Right lobe of liver (tissue), 4 donors: Measurements from ENCODE around the gene PDZRN3.

Experiments
- POLR2A ChIP-seq: fragments of 450-650 bp; IDR thresholded peaks from one replicate; pipeline ENCODE4 v1.6.1; 2017; ENCODE audit warnings: antibody characterized with exemption, mild to moderate bottlenecking
- TF ChIP-seq, protein P1 (sequence below), 4 donors: fragments of 200-600 bp in 3 of 4; fragments of 450-650 bp in 1 of 4; IDR thresholded peaks; one replicate each; pipeline versions ENCODE4 v1.5.1 to v1.8.0; 2016 to 2022; ENCODE audit warnings: antibody characterized with exemption in 4 of 4, mild to moderate bottlenecking in 2 of 4
- donor health status: DM: no; HTN: no; CAD: no.
- donor health status: DM: no; HTN: no; CAD: no.
- donor health status: DM: no; HTN: yes; CAD: no.

DNA sequence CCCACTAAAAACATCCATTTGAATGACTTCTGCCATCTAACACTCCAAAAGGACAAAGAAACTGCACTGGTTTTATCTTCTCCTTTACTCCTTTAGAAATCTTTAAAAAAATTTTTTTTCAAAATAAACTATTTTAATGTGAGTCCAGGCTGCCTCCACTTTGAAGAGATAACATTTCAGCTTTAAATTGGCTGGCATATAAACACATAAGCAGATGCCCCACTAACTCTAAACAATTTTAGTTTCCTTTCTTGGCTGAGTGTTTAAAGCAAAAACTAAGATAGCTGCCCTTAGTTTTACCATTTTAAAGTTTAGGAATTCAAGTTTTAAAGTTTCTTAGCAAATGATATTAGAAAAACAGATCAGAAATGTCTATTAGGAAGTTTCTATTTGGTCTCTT, 39.9 kb downstream of the PDZRN3 start:
- TF ChIP-seq, protein P1, sequence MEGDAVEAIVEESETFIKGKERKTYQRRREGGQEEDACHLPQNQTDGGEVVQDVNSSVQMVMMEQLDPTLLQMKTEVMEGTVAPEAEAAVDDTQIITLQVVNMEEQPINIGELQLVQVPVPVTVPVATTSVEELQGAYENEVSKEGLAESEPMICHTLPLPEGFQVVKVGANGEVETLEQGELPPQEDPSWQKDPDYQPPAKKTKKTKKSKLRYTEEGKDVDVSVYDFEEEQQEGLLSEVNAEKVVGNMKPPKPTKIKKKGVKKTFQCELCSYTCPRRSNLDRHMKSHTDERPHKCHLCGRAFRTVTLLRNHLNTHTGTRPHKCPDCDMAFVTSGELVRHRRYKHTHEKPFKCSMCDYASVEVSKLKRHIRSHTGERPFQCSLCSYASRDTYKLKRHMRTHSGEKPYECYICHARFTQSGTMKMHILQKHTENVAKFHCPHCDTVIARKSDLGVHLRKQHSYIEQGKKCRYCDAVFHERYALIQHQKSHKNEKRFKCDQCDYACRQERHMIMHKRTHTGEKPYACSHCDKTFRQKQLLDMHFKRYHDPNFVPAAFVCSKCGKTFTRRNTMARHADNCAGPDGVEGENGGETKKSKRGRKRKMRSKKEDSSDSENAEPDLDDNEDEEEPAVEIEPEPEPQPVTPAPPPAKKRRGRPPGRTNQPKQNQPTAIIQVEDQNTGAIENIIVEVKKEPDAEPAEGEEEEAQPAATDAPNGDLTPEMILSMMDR (IDR thresholded peaks at IDR 0.05): no peak
- no peak for TF ChIP-seq POLR2A
